GM12872 (cell line): ENCODE results near the gene FMN2.

ENCODE experiments used
- CTCF ChIP-seq: IDR thresholded peaks from 3 replicates; pipeline ENCODE4 v1.5.1; 2011; ENCODE audit warnings: low read depth, mild to moderate bottlenecking, low read length, moderate library complexity; ENCODE audit not compliant: insufficient read depth

The FMN2 gene

DNA sequence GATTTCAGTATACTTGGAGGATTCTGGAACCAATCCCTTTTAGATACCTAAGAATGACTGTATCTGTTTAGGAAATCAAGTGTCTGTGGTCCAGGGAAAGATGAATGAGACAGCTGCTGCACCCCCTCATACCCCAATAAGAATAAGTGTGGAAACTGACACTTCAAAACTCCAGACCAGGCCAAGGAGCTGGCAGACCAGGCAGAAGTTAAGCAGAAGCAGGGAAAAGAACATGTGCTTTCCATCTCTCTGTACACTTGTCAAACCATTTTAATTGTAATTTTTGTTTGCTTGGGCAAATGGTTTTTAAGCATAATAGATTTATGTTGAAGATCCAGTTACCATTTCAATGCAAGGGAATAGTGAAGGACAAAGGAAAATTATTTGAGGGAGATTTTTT lies 420.1 kb downstream of the FMN2 start:
- no peak for TF ChIP-seq CTCF

- no peak for TF ChIP-seq CTCF
Observed at GRCh38 chr1:240515505-240515904, 423.8 kb downstream of the FMN2 start.

DNA sequence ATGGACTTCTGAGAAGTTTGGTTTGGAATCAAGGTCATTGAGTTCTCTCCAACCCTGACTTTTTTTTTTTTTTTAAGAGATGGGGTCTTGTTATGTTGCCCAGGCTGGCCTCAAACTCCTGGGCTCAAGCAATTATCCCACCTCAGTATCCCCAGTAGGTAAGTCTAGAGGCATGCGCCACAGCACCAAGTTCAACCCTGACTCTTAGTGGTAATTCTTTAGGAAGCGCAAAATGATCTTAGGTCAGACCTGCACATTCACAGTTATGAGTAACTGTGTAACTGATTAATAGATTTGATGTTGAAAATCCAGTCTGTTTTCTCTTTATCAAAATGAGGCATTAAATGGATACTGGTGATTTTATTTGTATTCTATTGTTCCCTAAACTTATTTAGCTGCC lies 424.4 kb downstream of the FMN2 start:
- TF ChIP-seq CTCF: no peak

GRCh38 chr1:240517891-240518290 lies 426.2 kb downstream of the FMN2 start:
- no peak for TF ChIP-seq CTCF

DNA sequence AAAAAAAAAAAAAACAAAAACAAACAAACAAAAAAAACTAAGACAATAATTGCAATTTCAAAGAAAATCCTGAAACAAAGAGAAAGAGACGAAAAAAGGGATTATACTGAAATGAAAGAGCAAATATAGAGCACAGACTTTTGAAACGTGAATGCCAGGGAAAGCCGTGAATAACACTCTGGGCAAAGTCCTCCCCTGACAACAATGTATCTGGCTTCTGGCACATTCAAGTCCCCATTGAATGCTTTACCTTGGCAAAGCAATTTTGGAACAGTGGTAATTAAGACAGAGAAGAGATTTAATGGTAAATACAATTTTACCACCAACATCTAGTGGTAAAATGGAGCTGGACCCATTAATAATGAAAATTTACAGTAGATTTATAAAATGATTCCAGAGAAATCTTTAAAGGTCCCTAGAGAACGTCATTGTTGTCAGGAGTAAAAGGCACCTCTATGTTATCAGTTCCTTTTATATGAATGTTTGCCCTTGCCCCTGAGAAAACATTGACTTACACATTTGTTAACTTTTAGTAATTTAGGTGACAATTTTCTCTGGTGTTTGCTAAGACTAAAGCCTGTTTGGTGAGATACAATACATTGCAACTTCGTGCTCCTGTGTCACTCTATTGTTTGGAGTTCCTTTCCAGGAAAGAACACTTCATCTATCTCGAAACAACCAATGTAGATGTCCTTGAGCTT lies 430.6 kb downstream of the FMN2 start:
- no peak for TF ChIP-seq CTCF

DNA sequence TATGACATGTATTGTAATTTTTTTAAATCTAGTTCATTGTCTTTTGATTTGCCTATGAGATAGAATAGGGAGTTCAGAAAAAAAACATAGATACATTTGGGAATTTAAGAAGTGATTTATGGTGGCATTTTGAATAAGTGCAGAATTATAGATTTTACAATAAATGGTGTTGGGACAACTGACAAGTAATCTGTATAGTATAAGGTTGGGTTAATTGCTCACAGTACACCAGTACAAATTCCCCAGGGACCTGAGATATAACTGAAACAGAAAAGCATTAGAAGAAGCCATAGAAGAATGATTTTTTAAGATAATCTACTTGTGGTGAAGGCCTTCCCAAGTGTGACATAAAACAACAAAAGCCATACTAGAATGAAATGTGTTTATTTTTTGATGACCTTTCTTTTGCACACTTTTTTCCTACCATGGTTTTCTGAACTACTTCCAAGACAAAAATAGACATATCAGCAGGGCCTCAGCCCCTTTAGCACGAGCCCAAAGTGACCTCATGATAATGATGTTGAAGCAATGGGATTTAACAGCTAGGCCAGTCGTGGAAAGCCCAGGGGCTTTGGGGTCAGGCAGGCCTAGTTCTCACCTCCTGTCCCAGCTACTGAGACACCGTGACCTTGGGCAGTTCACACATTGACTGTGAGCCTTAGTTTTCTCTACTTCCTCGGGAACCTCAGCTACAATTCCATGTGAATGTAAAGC lies 432.8 kb downstream of the FMN2 start:
- no peak for TF ChIP-seq CTCF
